Endothelial cell of umbilical vein (primary cell): ENCODE data around the gene COL6A3. TPM values are rescaled to one million over a fixed set of nuclear protein-coding genes. Genes with fewer than 3 reads are reported as not detected.

Experiments
- BruUV-seq: library from RNA; stranded (reverse); fragments of 400-500 nt; replicated peaks from 2 replicates; lab custom pipeline; 2021; lab: Mats Ljungman, UMichigan
- CTCF ChIA-PET: fragments of 300-600, 350-600 bp; sonication (Branson Sonifier 250); formaldehyde crosslinking; loops from one replicate; lab custom pipeline; 2021; ENCODE audit warnings: antibody characterized with exemption, inconsistent platforms; lab: Charles Lee
- POLR2A ChIA-PET: fragments of 300-600, 350-600 bp; sonication (Branson Sonifier 250); formaldehyde crosslinking; loops from one replicate; lab custom pipeline; 2021; ENCODE audit warnings: antibody characterized with exemption, inconsistent platforms; lab: Charles Lee
- DNase-seq: peaks from one replicate; pipeline ENCODE4 v3.0.0-alpha.2; 2011; ENCODE audit warnings: low read depth, low spot score
- FAIRE-seq: peaks from 2 replicates; lab custom pipeline; 2011; peaks lifted over from hg19 to GRCh38; lab: Jason Lieb, UNC
- H2AFZ ChIP-seq: 2 replicates; pipeline ENCODE4 v1.6.0; 2012; ENCODE audit warnings: low read depth, low read length, control low read depth, inconsistent platforms
- H3K27ac ChIP-seq: 2 replicates; pipeline ENCODE4 v1.5.1; 2011; ENCODE audit warnings: low read depth, mild to moderate bottlenecking, control low read depth, low read length, moderate library complexity; ENCODE audit not compliant: insufficient read depth
- H3K27me3 ChIP-seq, 2 experiments: 2 replicates each; pipeline versions ENCODE4 v1.6.0 to v1.6.1; 2011; ENCODE audit warnings: low read length in 2 of 2, mixed read lengths in 1 of 2; ENCODE audit not compliant: control insufficient read depth in 2 of 2, insufficient read depth in 2 of 2
- H3K36me3 ChIP-seq, 2 experiments: 2 replicates in 1 of 2; 3 replicates in 1 of 2; pipeline ENCODE4 v1.5.1; 2011; ENCODE audit warnings: low read length in 2 of 2, mild to moderate bottlenecking in 1 of 2, moderate library complexity in 1 of 2; ENCODE audit not compliant: control insufficient read depth in 2 of 2, insufficient read depth in 2 of 2; ENCODE audit errors: extremely low read depth in 1 of 2
- H3K4me1 ChIP-seq: 3 replicates; pipeline ENCODE4 v1.5.1; 2011; ENCODE audit warnings: mild to moderate bottlenecking, low read length; ENCODE audit not compliant: control insufficient read depth, insufficient read depth; ENCODE audit errors: extremely low read depth
- H3K4me2 ChIP-seq: 2 replicates; pipeline ENCODE4 v1.6.1; 2011; ENCODE audit warnings: low read length, control low read depth, mixed read lengths; ENCODE audit not compliant: insufficient read depth
- H3K4me3 ChIP-seq, 3 experiments: fragments of 200-600 bp in 1 of 3; sonication (generic), shearing (Covaris generic) in 1 of 3; replicated peaks in 1 of 3; 2 replicates each; pipeline ENCODE4 v1.5.1; 2011 to 2016; ENCODE audit warnings: control low read depth in 3 of 3, low read length in 3 of 3, mild to moderate bottlenecking in 2 of 3, inconsistent platforms in 1 of 3, low read depth in 1 of 3, moderate library complexity in 1 of 3; ENCODE audit not compliant: insufficient read depth in 1 of 3
- H3K79me2 ChIP-seq: 2 replicates; pipeline ENCODE4 v1.6.0; 2012; ENCODE audit warnings: low read length, inconsistent platforms; ENCODE audit not compliant: control insufficient read depth, insufficient read depth
- H3K9ac ChIP-seq: replicated peaks from 2 replicates; pipeline ENCODE3; 2011; ENCODE audit warnings: low read length, control low read depth; ENCODE audit not compliant: insufficient read depth; ENCODE audit errors: extremely low read depth
- H3K9me1 ChIP-seq: replicated peaks from 3 replicates; pipeline ENCODE4 v1.6.0; 2011; ENCODE audit warnings: mild to moderate bottlenecking, low read length; ENCODE audit not compliant: control insufficient read depth, insufficient read depth; ENCODE audit errors: extremely low read depth
- H3K9me3 ChIP-seq: replicated peaks from 2 replicates; pipeline ENCODE4 v1.5.1; 2012; ENCODE audit warnings: low read length, inconsistent platforms; ENCODE audit not compliant: control insufficient read depth, insufficient read depth
- H4K20me1 ChIP-seq: replicated peaks from 2 replicates; pipeline ENCODE3; 2011; ENCODE audit warnings: mild to moderate bottlenecking, low read length; ENCODE audit not compliant: control insufficient read depth, insufficient read depth; ENCODE audit errors: extremely low read depth
- CTCF ChIP-seq, 2 donors: IDR thresholded peaks; 1 replicate in 1 of 2; 2 replicates in 1 of 2; pipeline ENCODE4 v1.5.1; 2011; ENCODE audit warnings: low read length in 2 of 2, mild to moderate bottlenecking in 2 of 2, moderate library complexity in 2 of 2, control low read depth in 1 of 2, inconsistent platforms in 1 of 2, low read depth in 1 of 2; ENCODE audit not compliant: insufficient read depth in 1 of 2; ENCODE audit errors: extremely low read depth in 1 of 2
- EZH2 ChIP-seq: IDR thresholded peaks from 2 replicates; pipeline ENCODE4 v1.6.1; 2012; ENCODE audit warnings: borderline replicate concordance, low read depth, mild to moderate bottlenecking, moderate library complexity, low read length, inconsistent platforms; ENCODE audit not compliant: severe bottlenecking
- FOS ChIP-seq: IDR thresholded peaks from 2 replicates; pipeline ENCODE4 v1.6.1; 2011; ENCODE audit warnings: mild to moderate bottlenecking, low read length, moderate library complexity, borderline replicate concordance; ENCODE audit not compliant: insufficient read depth
- GATA2 ChIP-seq: IDR thresholded peaks from 2 replicates; pipeline ENCODE4 v1.7.0; 2011; ENCODE audit warnings: low read depth, mild to moderate bottlenecking, moderate library complexity, mixed read lengths, low read length; ENCODE audit not compliant: insufficient read length, insufficient read depth
- JUN ChIP-seq: IDR thresholded peaks from 2 replicates; pipeline ENCODE4 v1.6.1; 2011; ENCODE audit warnings: borderline replicate concordance, low read depth; ENCODE audit not compliant: insufficient read length, insufficient read depth
- MYC ChIP-seq: IDR thresholded peaks from one replicate; pipeline ENCODE4 v1.6.1; 2011; ENCODE audit warnings: mild to moderate bottlenecking, low read depth, low read length
- POLR2A ChIP-seq: IDR thresholded peaks from 2 replicates; pipeline ENCODE4 v1.6.1; 2012; ENCODE audit warnings: low read depth, mild to moderate bottlenecking, control low read depth, low read length
- POLR2AphosphoS5 ChIP-seq: IDR thresholded peaks from 2 replicates; pipeline ENCODE4 v1.6.1; 2012; ENCODE audit warnings: low read depth, mild to moderate bottlenecking, control low read depth, low read length, moderate library complexity; ENCODE audit not compliant: insufficient read depth
- dilution Hi-C: fragments of 300-500 bp; cut with MboI; formaldehyde crosslinking; loops from one replicate; pipeline ENCODE4 v1.15.0; 2019; ENCODE audit warnings: low sequenced_read_pairs; ENCODE audit not compliant: extremely low pct_ligation_motif_present
- intact Hi-C: fragments of 100-400 bp; cut with micrococcal nuclease; formaldehyde crosslinking; loops from one replicate; pipeline ENCODE4 v1.10.0; 2022
- polyA plus RNA-seq, 4 experiments: library from polyadenylated mRNA; depleted of rRNA in 3 of 4; stranded (reverse) in 3 of 4; unstranded in 1 of 4; fragments of >200 nt; gene quantifications; 2 replicates each; pipeline versions ENCODE4 v1.2.1 to v1.2.3, GENCODE V29; 2011 to 2012; ENCODE audit warnings: missing spikeins in 1 of 4
- total RNA-seq: library from RNA; stranded (reverse); gene quantifications from 2 replicates; pipeline ENCODE4 v1.2.3, GENCODE V29; 2021
- TF ChIP-seq, protein P1 (sequence below): IDR thresholded peaks from 2 replicates; pipeline ENCODE4 v1.6.1; 2011; ENCODE audit not compliant: insufficient read depth, insufficient read length

Gene COL6A3
- total and polyA plus RNA-seq, 2 donors (not counting 3 experiments of a cell fraction or from before 2014, with no cell fraction given) = 0.03 TPM; not detected in 1

- Histone ChIP-seq H3K9me1 (no peaks in the 10 kb centered on the region), H3K9me3 (no peaks in the 10 kb centered on the region), H3K27me3 (peaks cover 9 to 18% of the 10 kb centered on the region in 2 experiments), H2AFZ (no peak overlapping the region), H3K9ac (no peak overlapping the region), H3K4me2 (no peak overlapping the region), H3K27ac (no peak overlapping the region), H3K4me1 (peaks cover 8% of the 10 kb centered on the region), H3K36me3 (no peaks in the 10 kb centered on the region), H3K4me3 (no peak overlapping the region), H4K20me1 (no peaks in the 10 kb centered on the region), H3K79me2 (no peaks in the 10 kb centered on the region)
- dilution Hi-C loops (no loop called here), intact Hi-C loops (no loop called here)
- FAIRE-seq = no peak
- TF ChIP-seq JUN = no peak
- no peak for TF ChIP-seq POLR2A
- TF ChIP-seq, protein P1, sequence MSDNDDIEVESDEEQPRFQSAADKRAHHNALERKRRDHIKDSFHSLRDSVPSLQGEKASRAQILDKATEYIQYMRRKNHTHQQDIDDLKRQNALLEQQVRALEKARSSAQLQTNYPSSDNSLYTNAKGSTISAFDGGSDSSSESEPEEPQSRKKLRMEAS = no peak
- no peak for TF ChIP-seq CTCF (IDR thresholded peaks at IDR 0.05; ENCODE audit: extremely low read depth in 1 of 2, insufficient read depth in 1 of 2, low read depth in 1 of 2, low read length in 2 of 2)
- TF ChIP-seq POLR2AphosphoS5 = no peak
- TF ChIP-seq FOS = no peak
- TF ChIP-seq GATA2 = no peak
- TF ChIP-seq MYC = no peak
- no peak for TF ChIP-seq EZH2
- BruUV-seq = no TSS peak
- POLR2A ChIA-PET = no interaction called here
- CTCF ChIA-PET = interaction anchor here (0.7 to 1.9 kb wide), 3 partner anchors 9 to 141 kb away, joined by 3 to 10 read pairs (median 9); no protein-coding TSS in a partner anchor
- DNase-seq = no peak
Observed at GRCh38 chr2:237430861-237431260, 16.9 kb upstream of the COL6A3 start.
